WI38 (cell line): ENCODE data around the gene CHD9.
"Not testable (repeated sequence)": the region's sequence is repeated elsewhere in the genome, so short reads cannot be mapped to it uniquely, and the experiment has no call there.

Experiments used
- H3K4me3 ChIP-seq: 2 replicates; pipeline ENCODE4 v1.5.1; 2011; ENCODE audit warnings: low read depth, mild to moderate bottlenecking, control low read depth, low read length
- TF ChIP-seq, protein P1 (sequence below): IDR thresholded peaks from 2 replicates; pipeline ENCODE4 v1.5.1; 2012; ENCODE audit warnings: low read depth, mild to moderate bottlenecking, control low read depth, low read length

CHD9 gene

GRCh38 chr16:53261276-53261675 is 206.5 kb downstream of the CHD9 start:
- no peak overlapping the region for H3K4me3 ChIP-seq
- TF ChIP-seq, protein P1, sequence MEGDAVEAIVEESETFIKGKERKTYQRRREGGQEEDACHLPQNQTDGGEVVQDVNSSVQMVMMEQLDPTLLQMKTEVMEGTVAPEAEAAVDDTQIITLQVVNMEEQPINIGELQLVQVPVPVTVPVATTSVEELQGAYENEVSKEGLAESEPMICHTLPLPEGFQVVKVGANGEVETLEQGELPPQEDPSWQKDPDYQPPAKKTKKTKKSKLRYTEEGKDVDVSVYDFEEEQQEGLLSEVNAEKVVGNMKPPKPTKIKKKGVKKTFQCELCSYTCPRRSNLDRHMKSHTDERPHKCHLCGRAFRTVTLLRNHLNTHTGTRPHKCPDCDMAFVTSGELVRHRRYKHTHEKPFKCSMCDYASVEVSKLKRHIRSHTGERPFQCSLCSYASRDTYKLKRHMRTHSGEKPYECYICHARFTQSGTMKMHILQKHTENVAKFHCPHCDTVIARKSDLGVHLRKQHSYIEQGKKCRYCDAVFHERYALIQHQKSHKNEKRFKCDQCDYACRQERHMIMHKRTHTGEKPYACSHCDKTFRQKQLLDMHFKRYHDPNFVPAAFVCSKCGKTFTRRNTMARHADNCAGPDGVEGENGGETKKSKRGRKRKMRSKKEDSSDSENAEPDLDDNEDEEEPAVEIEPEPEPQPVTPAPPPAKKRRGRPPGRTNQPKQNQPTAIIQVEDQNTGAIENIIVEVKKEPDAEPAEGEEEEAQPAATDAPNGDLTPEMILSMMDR = no peak

DNA sequence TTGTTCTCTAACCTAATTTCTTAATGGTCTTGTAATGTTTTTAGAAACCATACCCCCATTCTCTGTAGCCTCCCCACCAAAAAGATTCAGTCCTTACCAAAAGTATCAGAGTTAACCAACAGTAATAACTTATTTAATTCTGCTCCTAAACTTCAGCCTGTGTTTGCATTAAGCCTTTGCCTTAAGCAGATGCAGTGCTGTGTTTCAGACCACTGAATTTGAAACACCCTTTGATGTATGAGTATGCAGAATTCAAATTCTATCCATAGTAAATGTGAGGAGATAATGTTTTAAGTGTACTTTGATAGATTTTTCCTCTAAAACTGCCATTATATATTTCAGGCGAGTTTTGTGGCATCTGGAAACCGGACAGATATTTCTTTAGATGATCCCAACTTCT is 207.9 kb downstream of the CHD9 start:
- H3K4me3 ChIP-seq = no peak overlapping the region
- TF ChIP-seq, protein P1 = no peak

DNA sequence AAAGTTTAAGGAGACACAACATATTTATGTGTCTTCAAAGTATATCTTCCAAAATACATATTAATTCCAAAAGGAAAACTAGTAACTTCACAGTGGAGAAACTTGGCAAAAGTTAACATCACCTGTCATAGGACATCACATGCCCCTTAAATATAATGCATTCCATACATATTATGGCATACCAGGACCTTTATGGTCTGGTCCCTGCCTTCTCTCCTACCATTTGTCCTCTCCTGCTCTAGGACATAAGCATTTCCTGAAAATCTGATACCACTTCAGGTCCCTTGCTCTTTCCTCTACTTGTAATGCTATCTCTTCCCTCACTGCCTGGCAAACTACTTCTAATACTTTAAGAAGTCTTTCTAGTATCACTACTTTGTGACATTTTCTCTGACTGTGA is 211.4 kb downstream of the CHD9 start:
- H3K4me3 ChIP-seq = no peak overlapping the region
- TF ChIP-seq, protein P1 = no peak

GRCh38 chr16:53278498-53278897 is 223.7 kb downstream of the CHD9 start:
- H3K4me3 ChIP-seq = not testable (repeated sequence)

DNA sequence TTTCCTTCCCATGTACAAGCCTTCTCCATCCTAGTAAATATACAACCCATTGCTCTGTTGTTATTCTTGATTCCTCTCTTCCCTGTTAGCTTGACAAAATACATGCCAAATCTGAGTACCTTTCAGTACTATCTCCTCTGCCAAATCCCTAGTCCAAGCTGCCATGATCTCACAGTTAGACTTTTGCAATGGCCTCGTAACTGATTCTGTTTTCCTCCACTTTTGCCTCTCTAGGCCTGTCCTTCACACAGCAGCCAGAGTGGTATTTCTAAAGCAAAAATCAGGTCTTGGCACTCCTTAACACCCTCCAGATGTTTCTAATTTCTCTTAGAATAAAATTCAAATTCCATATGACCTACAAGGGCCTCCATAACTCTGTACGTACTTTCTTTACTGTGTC is 226.5 kb downstream of the CHD9 start:
- no peak overlapping the region for H3K4me3 ChIP-seq
- TF ChIP-seq, protein P1 = no peak

GRCh38 chr16:53281859-53282258 is 227.1 kb downstream of the CHD9 start:
- no peak overlapping the region for H3K4me3 ChIP-seq
- TF ChIP-seq, protein P1 = no peak

GRCh38 chr16:53282328-53282727 is 227.5 kb downstream of the CHD9 start:
- no peak overlapping the region for H3K4me3 ChIP-seq
- TF ChIP-seq, protein P1 = no peak
